CD14-positive monocyte (primary cell): Measurements from ENCODE around the gene RDH8. TPM values are rescaled to one million over a fixed set of nuclear protein-coding genes. Genes with fewer than 3 reads are reported as not detected.

Experiments
- DNase-seq, 3 donors: peaks; one replicate each; pipeline ENCODE4 v3.0.0-alpha.2; 2011 to 2022
- H2AFZ ChIP-seq: 2 replicates; pipeline ENCODE4 v1.6.0; 2012; ENCODE audit warnings: mild to moderate bottlenecking, low read depth, low read length, inconsistent platforms; ENCODE audit not compliant: insufficient read depth, poor library complexity, severe bottlenecking
- H3K27ac ChIP-seq, 2 donors: 1 replicate in 1 of 2; 2 replicates in 1 of 2; pipeline ENCODE4 v1.5.1; 2012 to 2013; ENCODE audit warnings: low read length in 2 of 2, control low read depth in 1 of 2, inconsistent platforms in 1 of 2, low read depth in 1 of 2, mild to moderate bottlenecking in 1 of 2
- H3K27me3 ChIP-seq, 2 donors: one replicate each; pipeline versions ENCODE4 v1.6.0 to v1.6.1; 2011 to 2013; ENCODE audit warnings: low read length in 2 of 2; ENCODE audit not compliant: control insufficient read depth in 2 of 2, insufficient read depth in 2 of 2
- H3K36me3 ChIP-seq, 2 donors: replicated peaks in 1 of 2; 1 replicate in 1 of 2; 2 replicates in 1 of 2; pipeline versions ENCODE4 v1.5.1 to v1.6.1; 2012 to 2013; ENCODE audit warnings: low read length in 2 of 2, control low read depth in 1 of 2, inconsistent platforms in 1 of 2, mild to moderate bottlenecking in 1 of 2; ENCODE audit not compliant: insufficient read depth in 2 of 2, control insufficient read depth in 1 of 2
- H3K4me1 ChIP-seq, 2 donors: 1 replicate in 1 of 2; 2 replicates in 1 of 2; pipeline versions ENCODE4 v1.5.1 to v1.6.1; 2012 to 2013; ENCODE audit warnings: low read length in 2 of 2, control low read depth in 1 of 2, inconsistent platforms in 1 of 2, mild to moderate bottlenecking in 1 of 2, moderate library complexity in 1 of 2; ENCODE audit not compliant: insufficient read depth in 2 of 2, control insufficient read depth in 1 of 2
- H3K4me2 ChIP-seq: replicated peaks from 2 replicates; pipeline ENCODE3; 2012; ENCODE audit warnings: low read length, moderate library complexity, mild to moderate bottlenecking; ENCODE audit not compliant: poor library complexity, severe bottlenecking; ENCODE audit errors: extremely low read depth
- H3K4me3 ChIP-seq, 3 experiments: fragments of 200-600 bp in 1 of 3; sonication (generic) in 1 of 3; replicated peaks in 1 of 3; 1 replicate in 2 of 3; 2 replicates in 1 of 3; pipeline ENCODE4 v1.5.1; 2011 to 2013; ENCODE audit warnings: low read length in 3 of 3, mild to moderate bottlenecking in 3 of 3, control low read depth in 2 of 3, low read depth in 2 of 3, inconsistent platforms in 1 of 3, moderate library complexity in 1 of 3
- H3K79me2 ChIP-seq: 2 replicates; pipeline ENCODE4 v1.6.0; 2012; ENCODE audit warnings: mild to moderate bottlenecking, control low read depth, inconsistent platforms, low read length, moderate library complexity; ENCODE audit not compliant: insufficient read depth
- H3K9ac ChIP-seq: 2 replicates; pipeline ENCODE4 v1.6.0; 2017; ENCODE audit warnings: low read length, mild to moderate bottlenecking; ENCODE audit not compliant: insufficient read depth, poor library complexity, severe bottlenecking
- H3K9me3 ChIP-seq, 2 donors: replicated peaks in 1 of 2; 1 replicate in 1 of 2; 2 replicates in 1 of 2; pipeline versions ENCODE4 v1.5.1 to v1.6.1; 2012 to 2013; ENCODE audit warnings: low read length in 2 of 2, control low read depth in 1 of 2; ENCODE audit not compliant: control insufficient read depth in 1 of 2, insufficient read depth in 1 of 2
- H4K20me1 ChIP-seq: 2 replicates; pipeline ENCODE4 v1.6.0; 2012; ENCODE audit warnings: mild to moderate bottlenecking, low read length, control low read depth, moderate library complexity; ENCODE audit not compliant: insufficient read depth
- H3K27ac Mint-ChIP-seq, 7 donors: one replicate each; pipeline ENCODE4 v1.8.0; 2020; ENCODE audit warnings: mild to moderate bottlenecking in 7 of 7, mixed read lengths in 7 of 7, moderate library complexity in 6 of 7, inconsistent platforms in 2 of 7
- H3K27me3 Mint-ChIP-seq, 3 donors: one replicate each; pipeline ENCODE4 v1.8.0; 2021 to 2022; ENCODE audit warnings: low read depth in 3 of 3, mild to moderate bottlenecking in 3 of 3, mixed read lengths in 3 of 3, moderate library complexity in 3 of 3, inconsistent platforms in 1 of 3
- H3K36me3 Mint-ChIP-seq, 2 donors: one replicate each; pipeline ENCODE4 v1.8.0; 2020; ENCODE audit warnings: mixed read lengths in 2 of 2, inconsistent platforms in 1 of 2, mild to moderate bottlenecking in 1 of 2
- H3K4me1 Mint-ChIP-seq: one replicate; pipeline ENCODE4 v1.8.0; 2020; ENCODE audit warnings: mild to moderate bottlenecking, mixed read lengths
- H3K4me3 Mint-ChIP-seq, 2 donors: one replicate each; pipeline ENCODE4 v1.8.0; 2020; ENCODE audit warnings: mild to moderate bottlenecking in 2 of 2, mixed read lengths in 2 of 2, moderate library complexity in 1 of 2
- H3K9me3 Mint-ChIP-seq, 7 donors: one replicate each; pipeline ENCODE4 v1.8.0; 2020 to 2022; ENCODE audit warnings: mixed read lengths in 7 of 7, mild to moderate bottlenecking in 6 of 7, moderate library complexity in 6 of 7, inconsistent platforms in 2 of 7
- WGBS: methylation state at CpG from one replicate; pipeline ENCODE4 v1.1.5; 2013; ENCODE audit warnings: missing lambda C conversion rate; ENCODE audit not compliant: insufficient coverage; 5-methylcytosine and 5-hydroxymethylcytosine counted together
- intact Hi-C, 2 donors: fragments of 100-400 bp; cut with micrococcal nuclease; formaldehyde crosslinking; loops; one replicate each; pipeline versions ENCODE4 v1.15.0 to v1.15.1; 2023
- polyA plus RNA-seq, 3 donors: library from polyadenylated mRNA; depleted of rRNA in 1 of 3; unstranded in 2 of 3; stranded (reverse) in 1 of 3; fragments of 300-500 nt in 2 of 3; fragments of >200 nt in 1 of 3; fragmentation: Illumina TruSeq in 2 of 3; gene quantifications; 1 replicate in 2 of 3; 2 replicates in 1 of 3; pipeline ENCODE4 v1.2.3, GENCODE V29; 2012 to 2021
- TF ChIP-seq, protein P1 (sequence below): fragments of 200-600 bp; IDR thresholded peaks from one replicate; pipeline ENCODE4 v1.8.0; 2022; ENCODE audit warnings: antibody characterized with exemption, mild to moderate bottlenecking

RDH8 gene
- polyA plus RNA-seq, 3 donors = not detected

DNA sequence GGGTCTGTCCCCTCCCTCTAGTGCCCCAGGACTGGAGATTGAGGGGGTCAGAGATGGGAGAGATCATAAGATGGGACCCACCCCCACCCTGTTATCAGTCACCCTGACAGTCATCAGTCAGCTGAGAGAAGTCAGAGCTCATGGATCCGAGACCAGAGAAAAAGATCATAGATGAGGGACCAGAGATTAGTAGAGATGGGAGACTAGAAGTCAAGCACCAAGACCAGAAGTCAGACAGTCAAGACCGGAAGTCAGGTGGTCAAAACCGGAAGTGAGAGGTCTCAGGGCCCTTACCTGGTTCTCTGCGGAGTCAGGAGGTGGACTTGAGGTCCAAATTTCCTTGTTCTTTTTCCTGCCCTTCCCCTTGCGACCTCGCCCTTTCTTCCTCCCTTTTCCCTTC is 10.0 kb upstream of the RDH8 start:
- Histone ChIP-seq H3K4me3 (no peak overlapping the region), H3K36me3 (no peaks in the 10 kb centered on the region), H3K27me3 (peaks cover 0 to 5% of the 10 kb centered on the region in 2 donors), H3K4me1 (no peaks in the 10 kb centered on the region), H3K9ac (no peak overlapping the region), H4K20me1 (no peaks in the 10 kb centered on the region), H3K4me2 (no peak overlapping the region), H3K79me2 (no peaks in the 10 kb centered on the region), H3K27ac (no peak overlapping the region), H2AFZ (no peak overlapping the region), H3K9me3 (no peaks in the 10 kb centered on the region)
- H3K27ac Mint-ChIP-seq = peak overlapping the region in 1 of 7 donors; percentile 11
- intact Hi-C loops = no loop called here
- peaks cover 7 to 26% (median 22%) of the 10 kb centered on the region in 3 donors for H3K27me3 Mint-ChIP-seq
- no peaks in the 10 kb centered on the region for H3K4me1 Mint-ChIP-seq
- H3K36me3 Mint-ChIP-seq = no peaks in the 10 kb centered on the region
- no peak overlapping the region for H3K4me3 Mint-ChIP-seq
- 70% methylated on average over 2 of the region's 6 CpGs for WGBS
- TF ChIP-seq, protein P1, sequence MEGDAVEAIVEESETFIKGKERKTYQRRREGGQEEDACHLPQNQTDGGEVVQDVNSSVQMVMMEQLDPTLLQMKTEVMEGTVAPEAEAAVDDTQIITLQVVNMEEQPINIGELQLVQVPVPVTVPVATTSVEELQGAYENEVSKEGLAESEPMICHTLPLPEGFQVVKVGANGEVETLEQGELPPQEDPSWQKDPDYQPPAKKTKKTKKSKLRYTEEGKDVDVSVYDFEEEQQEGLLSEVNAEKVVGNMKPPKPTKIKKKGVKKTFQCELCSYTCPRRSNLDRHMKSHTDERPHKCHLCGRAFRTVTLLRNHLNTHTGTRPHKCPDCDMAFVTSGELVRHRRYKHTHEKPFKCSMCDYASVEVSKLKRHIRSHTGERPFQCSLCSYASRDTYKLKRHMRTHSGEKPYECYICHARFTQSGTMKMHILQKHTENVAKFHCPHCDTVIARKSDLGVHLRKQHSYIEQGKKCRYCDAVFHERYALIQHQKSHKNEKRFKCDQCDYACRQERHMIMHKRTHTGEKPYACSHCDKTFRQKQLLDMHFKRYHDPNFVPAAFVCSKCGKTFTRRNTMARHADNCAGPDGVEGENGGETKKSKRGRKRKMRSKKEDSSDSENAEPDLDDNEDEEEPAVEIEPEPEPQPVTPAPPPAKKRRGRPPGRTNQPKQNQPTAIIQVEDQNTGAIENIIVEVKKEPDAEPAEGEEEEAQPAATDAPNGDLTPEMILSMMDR = no peak
- no peak for DNase-seq
- H3K9me3 Mint-ChIP-seq = peaks cover 0 to 9% (median 0%) of the 10 kb centered on the region in 7 donors

DNA sequence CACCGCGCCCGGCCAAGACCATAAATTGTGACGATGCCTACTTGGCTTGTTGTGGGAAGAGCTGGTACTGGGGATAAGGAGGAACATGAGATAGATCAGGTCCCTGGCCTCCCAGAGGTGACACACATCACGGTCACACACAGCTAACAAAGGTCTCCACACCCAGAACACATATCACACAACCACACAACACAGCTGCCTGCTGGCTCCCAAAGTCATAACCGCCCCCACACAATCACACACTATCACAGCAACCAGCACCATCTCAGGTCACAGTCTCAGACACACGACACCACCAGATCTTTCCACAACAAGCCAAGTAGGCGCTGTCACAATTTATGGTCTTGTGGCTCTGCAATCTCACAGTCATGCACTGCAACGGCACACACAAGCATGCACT is 8.7 kb upstream of the RDH8 start:
- Histone ChIP-seq H3K9me3 (no peaks in the 10 kb centered on the region), H3K79me2 (no peaks in the 10 kb centered on the region), H3K4me1 (no peaks in the 10 kb centered on the region), H3K27ac (no peak overlapping the region), H3K4me2 (no peak overlapping the region), H2AFZ (no peak overlapping the region), H3K4me3 (no peak overlapping the region), H4K20me1 (no peaks in the 10 kb centered on the region), H3K36me3 (no peaks in the 10 kb centered on the region), H3K9ac (no peak overlapping the region), H3K27me3 (peaks cover 9 to 17% of the 10 kb centered on the region in 2 donors)
- Mint-ChIP-seq H3K4me1 (peaks cover under 1% of the 10 kb centered on the region), H3K9me3 (peaks cover 0 to 11% (median 2%) of the 10 kb centered on the region in 7 donors), H3K36me3 (no peaks in the 10 kb centered on the region), H3K4me3 (no peak overlapping the region), H3K27me3 (peaks cover 17 to 34% (median 28%) of the 10 kb centered on the region in 3 donors), H3K27ac (peak overlapping the region in 1 of 7 donors; percentile 1)
- intact Hi-C loops = no loop called here
- TF ChIP-seq, protein P1 = no peak
- 96% methylated on average over 4 of the region's 9 CpGs for WGBS
- DNase-seq = no peak
